DND-41 (cell line): ENCODE data around the gene MLYCD.

ENCODE experiments used
- CTCF ChIP-seq: IDR thresholded peaks from 2 replicates; pipeline ENCODE4 v1.5.1; 2012; ENCODE audit warnings: borderline replicate concordance, low read length, moderate library complexity, mild to moderate bottlenecking; ENCODE audit not compliant: poor library complexity, severe bottlenecking; ENCODE audit errors: extremely low read depth
- EZH2 ChIP-seq: IDR thresholded peaks from 3 replicates; pipeline ENCODE4 v1.6.1; 2012; ENCODE audit warnings: borderline replicate concordance, low read depth, mild to moderate bottlenecking, moderate library complexity, low read length, inconsistent platforms; ENCODE audit not compliant: severe bottlenecking

DNA sequence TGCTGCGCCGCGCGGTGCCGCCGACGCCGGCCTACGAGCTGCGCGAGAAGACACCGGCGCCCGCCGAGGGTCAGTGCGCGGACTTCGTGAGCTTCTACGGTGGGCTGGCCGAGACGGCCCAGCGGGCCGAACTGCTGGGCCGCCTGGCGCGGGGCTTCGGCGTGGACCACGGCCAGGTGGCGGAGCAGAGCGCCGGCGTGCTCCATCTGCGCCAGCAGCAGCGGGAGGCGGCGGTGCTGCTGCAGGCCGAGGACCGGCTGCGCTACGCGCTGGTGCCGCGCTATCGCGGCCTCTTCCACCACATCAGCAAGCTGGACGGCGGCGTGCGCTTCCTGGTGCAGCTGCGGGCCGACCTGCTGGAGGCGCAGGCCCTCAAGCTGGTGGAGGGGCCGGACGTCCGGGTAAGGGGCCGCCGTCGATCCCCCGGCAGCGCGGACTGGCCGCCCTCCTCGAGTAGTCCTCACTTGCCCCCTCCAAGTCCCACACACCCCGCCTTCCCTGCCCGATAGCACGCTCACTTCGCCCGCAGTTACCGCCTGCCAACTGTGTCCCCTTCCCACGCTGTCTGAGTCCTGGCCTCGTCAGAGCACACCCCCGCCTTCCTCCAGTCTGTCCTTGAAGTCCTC, 470 bp downstream of the MLYCD start:
- no peak for TF ChIP-seq CTCF
- TF ChIP-seq EZH2, result no peak
